SU-DHL-6 (cell line): ENCODE results near the gene LMBRD2.

Source experiments
- H2AFZ ChIP-seq: fragments of 200-600 bp; sonication (generic); 2 replicates; pipeline ENCODE4 v1.6.1; 2014; ENCODE audit warnings: low read depth, mild to moderate bottlenecking, moderate library complexity, mixed read lengths, antibody characterized with exemption, low read length; ENCODE audit not compliant: severe bottlenecking
- H3F3A ChIP-seq: fragments of 200-600 bp; shearing (Covaris generic); 2 replicates; pipeline ENCODE4 v1.6.0; 2016; ENCODE audit warnings: antibody characterized with exemption, mild to moderate bottlenecking; ENCODE audit not compliant: insufficient read depth
- H3K27ac ChIP-seq: fragments of 200-600 bp; sonication (generic); 2 replicates; pipeline ENCODE4 v1.5.1; 2016; ENCODE audit warnings: low read depth, mild to moderate bottlenecking, low read length, moderate library complexity, mixed read lengths
- H3K27me3 ChIP-seq: fragments of 200-600 bp; sonication (generic), shearing (Covaris generic); 2 replicates; pipeline ENCODE4 v1.6.0; 2014; ENCODE audit warnings: mild to moderate bottlenecking, low read length
- H3K36me3 ChIP-seq: fragments of 200-600 bp; sonication (generic); 2 replicates; pipeline ENCODE4 v1.6.1; 2014; ENCODE audit warnings: mild to moderate bottlenecking, low read length, mixed read lengths
- H3K4me2 ChIP-seq: fragments of 300-600, 200-600 bp; shearing (Covaris generic), sonication (generic); 2 replicates; pipeline ENCODE4 v1.6.0; 2014; ENCODE audit warnings: low read length, low read depth, mild to moderate bottlenecking; ENCODE audit not compliant: poor library complexity, severe bottlenecking
- H3K4me3 ChIP-seq: fragments of 200-600 bp; sonication (generic); 2 replicates; pipeline ENCODE4 v1.5.1; 2014; ENCODE audit warnings: antibody characterized with exemption, low read length, mild to moderate bottlenecking, mixed read lengths; ENCODE audit not compliant: insufficient read depth, poor library complexity, severe bottlenecking
- H3K79me2 ChIP-seq: fragments of 200-600 bp; sonication (generic); 2 replicates; pipeline ENCODE4 v1.6.1; 2014; ENCODE audit warnings: mild to moderate bottlenecking, low read length, moderate library complexity; ENCODE audit not compliant: insufficient read depth
- H3K9ac ChIP-seq: fragments of 200-600 bp; sonication (generic); 2 replicates; pipeline ENCODE4 v1.7.0; 2014; ENCODE audit warnings: mild to moderate bottlenecking, low read length
- H3K9me2 ChIP-seq: fragments of 200-600 bp; sonication (generic); replicated peaks from 2 replicates; pipeline ENCODE4 v1.6.1; 2014; ENCODE audit warnings: low read length; ENCODE audit not compliant: insufficient read depth
- H3K9me3 ChIP-seq: fragments of 200-600 bp; sonication (generic); 2 replicates; pipeline ENCODE4 v1.6.1; 2014; ENCODE audit warnings: low read length, mixed read lengths; ENCODE audit not compliant: insufficient read depth
- H4K20me1 ChIP-seq: fragments of 200-600 bp; sonication (generic); 2 replicates; pipeline ENCODE4 v1.6.1; 2014; ENCODE audit warnings: low read depth, mild to moderate bottlenecking, antibody characterized with exemption, low read length, moderate library complexity, mixed read lengths
- EZH2phosphoT487 ChIP-seq: fragments of 200-600 bp; sonication (generic), shearing (Covaris generic); conservative IDR thresholded peaks from 2 replicates; pipeline ENCODE4 v1.6.1; 2018; ENCODE audit warnings: mild to moderate bottlenecking, antibody characterized with exemption, low read length, moderate library complexity, mixed read lengths
- TF ChIP-seq, protein P1 (sequence below): fragments of 200-600 bp; sonication (generic); IDR thresholded peaks from one replicate; pipeline ENCODE4 v1.5.1; 2017; ENCODE audit warnings: antibody characterized with exemption, mild to moderate bottlenecking, low read length, moderate library complexity; ENCODE audit not compliant: insufficient read depth, poor library complexity, severe bottlenecking

LMBRD2 gene

GRCh38 chr5:36128795-36129194 is 22.9 kb downstream of the LMBRD2 start:
- Histone ChIP-seq H4K20me1 (no peaks in the 10 kb centered on the region), H2AFZ (no peak overlapping the region), H3K36me3 (peaks cover 37% of the 10 kb centered on the region), H3K79me2 (no peaks in the 10 kb centered on the region), H3K27ac (no peak overlapping the region), H3K4me2 (no peak overlapping the region), H3K4me3 (no peak overlapping the region), H3K9me3 (no peaks in the 10 kb centered on the region), H3F3A (no peaks in the 10 kb centered on the region), H3K9ac (no peak overlapping the region), H3K9me2 (no peaks in the 10 kb centered on the region), H3K27me3 (no peaks in the 10 kb centered on the region)
- TF ChIP-seq EZH2phosphoT487 = no peak
- TF ChIP-seq, protein P1, sequence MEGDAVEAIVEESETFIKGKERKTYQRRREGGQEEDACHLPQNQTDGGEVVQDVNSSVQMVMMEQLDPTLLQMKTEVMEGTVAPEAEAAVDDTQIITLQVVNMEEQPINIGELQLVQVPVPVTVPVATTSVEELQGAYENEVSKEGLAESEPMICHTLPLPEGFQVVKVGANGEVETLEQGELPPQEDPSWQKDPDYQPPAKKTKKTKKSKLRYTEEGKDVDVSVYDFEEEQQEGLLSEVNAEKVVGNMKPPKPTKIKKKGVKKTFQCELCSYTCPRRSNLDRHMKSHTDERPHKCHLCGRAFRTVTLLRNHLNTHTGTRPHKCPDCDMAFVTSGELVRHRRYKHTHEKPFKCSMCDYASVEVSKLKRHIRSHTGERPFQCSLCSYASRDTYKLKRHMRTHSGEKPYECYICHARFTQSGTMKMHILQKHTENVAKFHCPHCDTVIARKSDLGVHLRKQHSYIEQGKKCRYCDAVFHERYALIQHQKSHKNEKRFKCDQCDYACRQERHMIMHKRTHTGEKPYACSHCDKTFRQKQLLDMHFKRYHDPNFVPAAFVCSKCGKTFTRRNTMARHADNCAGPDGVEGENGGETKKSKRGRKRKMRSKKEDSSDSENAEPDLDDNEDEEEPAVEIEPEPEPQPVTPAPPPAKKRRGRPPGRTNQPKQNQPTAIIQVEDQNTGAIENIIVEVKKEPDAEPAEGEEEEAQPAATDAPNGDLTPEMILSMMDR = no peak

DNA sequence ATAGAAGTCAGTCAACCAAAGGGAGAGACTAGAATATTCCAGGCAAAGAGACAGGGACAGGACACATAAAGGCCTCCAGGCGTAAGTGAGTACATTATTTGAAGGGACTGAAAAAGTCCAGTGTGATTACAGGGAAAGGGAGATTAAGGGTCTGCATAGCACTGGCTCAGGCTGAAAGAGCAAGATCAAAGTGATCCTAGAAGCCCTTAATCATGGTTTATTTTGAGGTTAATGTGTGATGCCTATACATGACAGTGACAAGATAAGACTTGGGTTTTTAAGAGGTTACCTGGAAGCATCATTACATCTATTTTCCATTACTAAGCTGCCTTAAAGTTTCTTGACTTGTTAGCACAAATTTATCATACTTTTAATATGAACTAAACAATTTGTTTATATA is 25.8 kb downstream of the LMBRD2 start:
- Histone ChIP-seq H3K36me3 (peaks cover 38% of the 10 kb centered on the region), H2AFZ (no peak overlapping the region)

GRCh38 chr5:36111238-36111637 is 40.4 kb downstream of the LMBRD2 start:
- no peak overlapping the region for H2AFZ ChIP-seq
- TF ChIP-seq, protein P1 = no peak
- no peak for TF ChIP-seq EZH2phosphoT487
- H3K36me3 ChIP-seq = peaks cover 49% of the 10 kb centered on the region; the same call in 1 of the 2 replicates
- no peaks in the 10 kb centered on the region for H3F3A ChIP-seq
- H3K27ac ChIP-seq = no peak overlapping the region
- H3K9me2 ChIP-seq = no peaks in the 10 kb centered on the region
- H3K9ac ChIP-seq = no peak overlapping the region
- no peaks in the 10 kb centered on the region for H3K27me3 ChIP-seq
- H4K20me1 ChIP-seq = no peaks in the 10 kb centered on the region
- H3K4me2 ChIP-seq = no peak overlapping the region
- H3K4me3 ChIP-seq = no peak overlapping the region
- no peaks in the 10 kb centered on the region for H3K79me2 ChIP-seq
- H3K9me3 ChIP-seq = no peaks in the 10 kb centered on the region

More for the DNA sequence above, 25.8 kb downstream of the LMBRD2 start:
- Histone ChIP-seq H3K27me3 (no peaks in the 10 kb centered on the region), H3K27ac (no peak overlapping the region), H3K9me2 (no peaks in the 10 kb centered on the region), H3K4me2 (no peak overlapping the region), H3K79me2 (no peaks in the 10 kb centered on the region), H3K4me3 (no peak overlapping the region), H3F3A (no peaks in the 10 kb centered on the region), H4K20me1 (no peaks in the 10 kb centered on the region), H3K9me3 (no peaks in the 10 kb centered on the region), H3K9ac (no peak overlapping the region)
- no peak for TF ChIP-seq EZH2phosphoT487
- TF ChIP-seq, protein P1 = no peak
